ENCODE results near the gene ZNF526.

DNA sequence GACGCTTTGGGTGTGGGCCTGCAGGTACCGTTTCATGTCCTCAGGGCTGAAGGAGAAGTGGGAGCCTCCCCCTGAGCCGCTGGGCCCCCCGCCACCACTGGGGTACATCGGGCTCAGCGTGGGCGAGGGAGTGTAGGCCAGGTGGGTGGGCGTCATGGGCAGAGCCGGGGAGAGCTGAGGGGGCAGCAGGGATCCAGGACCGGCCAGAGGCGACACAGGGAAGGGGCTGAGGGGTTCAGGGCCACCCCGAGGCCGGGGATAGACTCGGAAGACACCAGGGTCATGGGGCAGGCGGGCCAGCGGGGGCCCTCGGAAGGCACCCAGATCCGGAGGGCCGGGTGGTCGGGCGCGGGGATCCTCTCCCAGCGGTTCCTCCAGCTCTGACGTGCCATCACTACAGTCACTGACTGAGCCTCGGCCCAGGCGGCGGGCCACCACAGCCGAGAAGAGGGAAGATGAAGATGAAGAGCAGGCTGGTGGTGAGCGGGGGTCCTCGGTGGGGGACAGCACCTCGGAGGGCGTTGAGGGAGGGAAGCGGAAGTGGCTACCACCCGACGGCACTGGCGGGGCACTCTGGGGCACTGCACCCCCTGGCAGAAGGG lies 29.1 kb downstream of the ZNF526 start:
- TF ChIP-seq GLIS3 (CRISPR knock-in tag; IDR thresholded peaks at IDR 0.05) (no peak), ZC3H10 (CRISPR knock-in tag; IDR thresholded peaks at IDR 0.05) (no peak)

Measured in SK-N-SH treated with all-trans-retinoic acid at 6 μM for 48 hours (cell line).